ENCODE data around the gene WDR77. TPM values are rescaled to one million over a fixed set of nuclear protein-coding genes. Genes with fewer than 3 reads are reported as not detected.

The WDR77 gene
- total RNA-seq, 4 donors from 2014 or later, result 8.8 to 18.5 (median 12.7) TPM

DNA sequence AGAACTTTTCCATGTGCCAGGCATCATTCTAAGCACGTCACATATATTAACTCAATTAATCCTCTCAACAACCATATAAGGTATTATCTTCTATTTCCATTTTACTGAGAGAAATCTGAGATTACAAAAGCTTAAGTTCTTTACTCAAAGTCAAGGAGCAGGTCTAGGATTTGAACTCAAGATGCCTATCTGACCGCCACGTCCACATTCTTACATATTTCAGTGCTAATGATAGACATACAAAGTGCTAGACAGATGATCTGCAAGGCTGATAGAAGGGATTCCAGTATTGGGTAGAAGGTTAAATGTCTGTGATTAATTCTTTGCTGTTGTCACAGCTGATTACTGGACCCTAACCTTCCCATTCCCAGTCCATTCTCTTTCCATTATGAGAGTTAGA is 4.7 kb upstream of the WDR77 start:
- TF ChIP-seq, protein P1, sequence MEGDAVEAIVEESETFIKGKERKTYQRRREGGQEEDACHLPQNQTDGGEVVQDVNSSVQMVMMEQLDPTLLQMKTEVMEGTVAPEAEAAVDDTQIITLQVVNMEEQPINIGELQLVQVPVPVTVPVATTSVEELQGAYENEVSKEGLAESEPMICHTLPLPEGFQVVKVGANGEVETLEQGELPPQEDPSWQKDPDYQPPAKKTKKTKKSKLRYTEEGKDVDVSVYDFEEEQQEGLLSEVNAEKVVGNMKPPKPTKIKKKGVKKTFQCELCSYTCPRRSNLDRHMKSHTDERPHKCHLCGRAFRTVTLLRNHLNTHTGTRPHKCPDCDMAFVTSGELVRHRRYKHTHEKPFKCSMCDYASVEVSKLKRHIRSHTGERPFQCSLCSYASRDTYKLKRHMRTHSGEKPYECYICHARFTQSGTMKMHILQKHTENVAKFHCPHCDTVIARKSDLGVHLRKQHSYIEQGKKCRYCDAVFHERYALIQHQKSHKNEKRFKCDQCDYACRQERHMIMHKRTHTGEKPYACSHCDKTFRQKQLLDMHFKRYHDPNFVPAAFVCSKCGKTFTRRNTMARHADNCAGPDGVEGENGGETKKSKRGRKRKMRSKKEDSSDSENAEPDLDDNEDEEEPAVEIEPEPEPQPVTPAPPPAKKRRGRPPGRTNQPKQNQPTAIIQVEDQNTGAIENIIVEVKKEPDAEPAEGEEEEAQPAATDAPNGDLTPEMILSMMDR (IDR thresholded peaks at IDR 0.05), result no peak
- no peak for TF ChIP-seq POLR2A (IDR thresholded peaks at IDR 0.05)
- DNase-seq (ENCODE audit: low spot score in 2 of 2), result no peak
- 84 to 89% methylated on average over 3 of the region's 3 CpGs for WGBS, 2 donors
- H3K4me3 ChIP-seq (ENCODE audit: low read depth, poor library complexity, severe bottlenecking), result no peak overlapping the region
- intact Hi-C loops (cut with DNase I; ENCODE audit: low total_unique reads), result no loop called here

- TF ChIP-seq POLR2A (IDR thresholded peaks at IDR 0.05), result no peak
- TF ChIP-seq, protein P1 (IDR thresholded peaks at IDR 0.05), result no peak
- 76 to 78% methylated on average over 3 of the region's 3 CpGs for WGBS, 2 donors
Observed at GRCh38 chr1:111452581-111452980, 3.5 kb upstream of the WDR77 start.

GRCh38 chr1:111450185-111450584 is 1.1 kb upstream of the WDR77 start:
- WGBS, 2 donors, result 45 to 51% methylated on average over 3 of the region's 3 CpGs
- DNase-seq (ENCODE audit: low spot score in 2 of 2), result no peak
- intact Hi-C loops (cut with DNase I; ENCODE audit: low total_unique reads), result no loop called here
- no peak for TF ChIP-seq POLR2A (IDR thresholded peaks at IDR 0.05)
- TF ChIP-seq, protein P1 (IDR thresholded peaks at IDR 0.05), result no peak
- H3K4me3 ChIP-seq (ENCODE audit: low read depth, poor library complexity, severe bottlenecking), result peak overlapping the region; percentile 86

More at GRCh38 chr1:111452581-111452980, 3.5 kb upstream of the WDR77 start:
- H3K4me3 ChIP-seq (ENCODE audit: low read depth, poor library complexity, severe bottlenecking), result no peak overlapping the region
- no peak for DNase-seq (ENCODE audit: low spot score in 2 of 2)
- intact Hi-C loops (cut with DNase I; ENCODE audit: low total_unique reads), result no loop called here

DNA sequence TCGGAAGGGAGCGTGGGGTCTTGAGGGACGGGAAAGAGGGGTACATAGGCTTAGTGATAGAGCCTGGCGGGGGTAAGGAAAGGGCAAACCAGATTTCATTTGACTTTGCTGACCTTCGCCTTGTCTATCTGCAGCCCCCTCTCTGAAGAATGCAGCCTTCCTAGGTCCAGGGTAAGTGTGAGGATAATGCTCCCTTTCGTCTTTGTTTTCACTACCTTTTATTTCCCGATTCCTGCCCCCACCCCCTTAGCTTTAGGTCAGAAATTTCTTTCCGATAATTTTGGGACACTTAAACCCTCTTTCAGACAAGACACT is 604 bp upstream of the WDR77 start:
- WGBS, 2 donors, result 1% methylated on average over 8 of the region's 8 CpGs
- intact Hi-C loops (cut with DNase I; ENCODE audit: low total_unique reads), result no loop called here
- H3K4me3 ChIP-seq (ENCODE audit: low read depth, poor library complexity, severe bottlenecking), result peak overlapping the region; percentile 86
- no peak for DNase-seq (ENCODE audit: low spot score in 2 of 2)
- TF ChIP-seq, protein P1 (IDR thresholded peaks at IDR 0.05), result no peak
- no peak for TF ChIP-seq POLR2A (IDR thresholded peaks at IDR 0.05)

DNA sequence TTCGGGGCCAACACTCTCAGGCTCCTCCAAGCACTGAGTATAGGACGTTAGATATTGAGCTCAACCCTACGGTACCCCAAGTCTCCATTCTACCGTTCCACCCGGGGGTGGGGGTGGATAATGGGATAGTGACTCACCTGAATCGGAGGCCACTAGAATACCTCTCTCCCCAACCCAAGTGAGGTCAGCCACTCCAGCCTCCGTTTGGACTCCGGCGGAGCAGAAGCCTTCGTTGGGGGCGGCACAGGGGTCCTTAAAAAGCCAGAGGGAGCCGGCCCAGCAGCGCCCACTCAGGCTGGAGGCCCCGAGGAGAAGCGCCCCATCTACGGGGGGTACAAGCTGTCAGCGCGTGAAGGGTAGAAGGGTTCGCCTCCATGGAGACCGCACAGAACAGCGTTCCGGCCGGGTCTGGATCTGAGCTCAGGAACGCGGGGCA is 556 bp downstream of the WDR77 start:
- H3K4me3 ChIP-seq (ENCODE audit: low read depth, poor library complexity, severe bottlenecking), result peak overlapping the region; percentile 86
- no peak for DNase-seq (ENCODE audit: low spot score in 2 of 2)
- 0 to 1% methylated on average over 25 of the region's 25 CpGs for WGBS, 2 donors
- TF ChIP-seq, protein P1 (IDR thresholded peaks at IDR 0.05), result no peak
- no peak for TF ChIP-seq POLR2A (IDR thresholded peaks at IDR 0.05)
- intact Hi-C loops (cut with DNase I; ENCODE audit: low total_unique reads), result no loop called here

All from lower leg skin (tissue), 4 donors.